CD14-positive monocyte (primary cell): ENCODE measurements around the gene TSR2. TPM values are rescaled to one million over a fixed set of nuclear protein-coding genes. Genes with fewer than 3 reads are reported as not detected.

Experiments
- DNase-seq, 3 donors: peaks; one replicate each; pipeline ENCODE4 v3.0.0-alpha.2; 2011 to 2022
- H2AFZ ChIP-seq: 2 replicates; pipeline ENCODE4 v1.6.0; 2012; ENCODE audit warnings: mild to moderate bottlenecking, low read depth, low read length, inconsistent platforms; ENCODE audit not compliant: insufficient read depth, poor library complexity, severe bottlenecking
- H3K27ac ChIP-seq, 2 donors: 1 replicate in 1 of 2; 2 replicates in 1 of 2; pipeline ENCODE4 v1.5.1; 2012 to 2013; ENCODE audit warnings: low read length in 2 of 2, control low read depth in 1 of 2, inconsistent platforms in 1 of 2, low read depth in 1 of 2, mild to moderate bottlenecking in 1 of 2
- H3K27me3 ChIP-seq, 2 donors: one replicate each; pipeline versions ENCODE4 v1.6.0 to v1.6.1; 2011 to 2013; ENCODE audit warnings: low read length in 2 of 2; ENCODE audit not compliant: control insufficient read depth in 2 of 2, insufficient read depth in 2 of 2
- H3K36me3 ChIP-seq, 2 donors: replicated peaks in 1 of 2; 1 replicate in 1 of 2; 2 replicates in 1 of 2; pipeline versions ENCODE4 v1.5.1 to v1.6.1; 2012 to 2013; ENCODE audit warnings: low read length in 2 of 2, control low read depth in 1 of 2, inconsistent platforms in 1 of 2, mild to moderate bottlenecking in 1 of 2; ENCODE audit not compliant: insufficient read depth in 2 of 2, control insufficient read depth in 1 of 2
- H3K4me1 ChIP-seq, 2 donors: 1 replicate in 1 of 2; 2 replicates in 1 of 2; pipeline versions ENCODE4 v1.5.1 to v1.6.1; 2012 to 2013; ENCODE audit warnings: low read length in 2 of 2, control low read depth in 1 of 2, inconsistent platforms in 1 of 2, mild to moderate bottlenecking in 1 of 2, moderate library complexity in 1 of 2; ENCODE audit not compliant: insufficient read depth in 2 of 2, control insufficient read depth in 1 of 2
- H3K4me2 ChIP-seq: replicated peaks from 2 replicates; pipeline ENCODE3; 2012; ENCODE audit warnings: low read length, moderate library complexity, mild to moderate bottlenecking; ENCODE audit not compliant: poor library complexity, severe bottlenecking; ENCODE audit errors: extremely low read depth
- H3K4me3 ChIP-seq, 3 experiments: fragments of 200-600 bp in 1 of 3; sonication (generic) in 1 of 3; replicated peaks in 1 of 3; 1 replicate in 2 of 3; 2 replicates in 1 of 3; pipeline ENCODE4 v1.5.1; 2011 to 2013; ENCODE audit warnings: low read length in 3 of 3, mild to moderate bottlenecking in 3 of 3, control low read depth in 2 of 3, low read depth in 2 of 3, inconsistent platforms in 1 of 3, moderate library complexity in 1 of 3
- H3K79me2 ChIP-seq: 2 replicates; pipeline ENCODE4 v1.6.0; 2012; ENCODE audit warnings: mild to moderate bottlenecking, control low read depth, inconsistent platforms, low read length, moderate library complexity; ENCODE audit not compliant: insufficient read depth
- H3K9ac ChIP-seq: 2 replicates; pipeline ENCODE4 v1.6.0; 2017; ENCODE audit warnings: low read length, mild to moderate bottlenecking; ENCODE audit not compliant: insufficient read depth, poor library complexity, severe bottlenecking
- H3K9me3 ChIP-seq, 2 donors: replicated peaks in 1 of 2; 1 replicate in 1 of 2; 2 replicates in 1 of 2; pipeline versions ENCODE4 v1.5.1 to v1.6.1; 2012 to 2013; ENCODE audit warnings: low read length in 2 of 2, control low read depth in 1 of 2; ENCODE audit not compliant: control insufficient read depth in 1 of 2, insufficient read depth in 1 of 2
- H4K20me1 ChIP-seq: 2 replicates; pipeline ENCODE4 v1.6.0; 2012; ENCODE audit warnings: mild to moderate bottlenecking, low read length, control low read depth, moderate library complexity; ENCODE audit not compliant: insufficient read depth
- H3K27ac Mint-ChIP-seq, 7 donors: one replicate each; pipeline ENCODE4 v1.8.0; 2020; ENCODE audit warnings: mild to moderate bottlenecking in 7 of 7, mixed read lengths in 7 of 7, moderate library complexity in 6 of 7, inconsistent platforms in 2 of 7
- H3K27me3 Mint-ChIP-seq, 3 donors: one replicate each; pipeline ENCODE4 v1.8.0; 2021 to 2022; ENCODE audit warnings: low read depth in 3 of 3, mild to moderate bottlenecking in 3 of 3, mixed read lengths in 3 of 3, moderate library complexity in 3 of 3, inconsistent platforms in 1 of 3
- H3K36me3 Mint-ChIP-seq, 2 donors: one replicate each; pipeline ENCODE4 v1.8.0; 2020; ENCODE audit warnings: mixed read lengths in 2 of 2, inconsistent platforms in 1 of 2, mild to moderate bottlenecking in 1 of 2
- H3K4me1 Mint-ChIP-seq: one replicate; pipeline ENCODE4 v1.8.0; 2020; ENCODE audit warnings: mild to moderate bottlenecking, mixed read lengths
- H3K4me3 Mint-ChIP-seq, 2 donors: one replicate each; pipeline ENCODE4 v1.8.0; 2020; ENCODE audit warnings: mild to moderate bottlenecking in 2 of 2, mixed read lengths in 2 of 2, moderate library complexity in 1 of 2
- H3K9me3 Mint-ChIP-seq, 7 donors: one replicate each; pipeline ENCODE4 v1.8.0; 2020 to 2022; ENCODE audit warnings: mixed read lengths in 7 of 7, mild to moderate bottlenecking in 6 of 7, moderate library complexity in 6 of 7, inconsistent platforms in 2 of 7
- CTCF ChIP-seq: fragments of 200-600 bp; IDR thresholded peaks from one replicate; pipeline ENCODE4 v1.8.0; 2022; ENCODE audit warnings: antibody characterized with exemption, mild to moderate bottlenecking
- WGBS: methylation state at CpG from one replicate; pipeline ENCODE4 v1.1.5; 2013; ENCODE audit warnings: missing lambda C conversion rate; ENCODE audit not compliant: insufficient coverage; 5-methylcytosine and 5-hydroxymethylcytosine counted together
- intact Hi-C, 2 donors: fragments of 100-400 bp; cut with micrococcal nuclease; formaldehyde crosslinking; loops; one replicate each; pipeline versions ENCODE4 v1.15.0 to v1.15.1; 2023
- polyA plus RNA-seq, 3 donors: library from polyadenylated mRNA; depleted of rRNA in 1 of 3; unstranded in 2 of 3; stranded (reverse) in 1 of 3; fragments of 300-500 nt in 2 of 3; fragments of >200 nt in 1 of 3; fragmentation: Illumina TruSeq in 2 of 3; gene quantifications; 1 replicate in 2 of 3; 2 replicates in 1 of 3; pipeline ENCODE4 v1.2.3, GENCODE V29; 2012 to 2021

TSR2 gene
- polyA plus RNA-seq, 3 donors = 11.8 to 18.0 (median 13.0) TPM

- no peaks in the 10 kb centered on the region for H3K79me2 ChIP-seq
- WGBS = no CpG with 5 or more reads among the region's 2 CpGs
- H4K20me1 ChIP-seq = no peaks in the 10 kb centered on the region
- no peaks in the 10 kb centered on the region for H3K9me3 ChIP-seq
- peaks cover 30 to 37% (median 31%) of the 10 kb centered on the region in 3 donors for H3K27me3 Mint-ChIP-seq
- DNase-seq = no peak
- H3K9me3 Mint-ChIP-seq = peaks cover 0 to 7% (median 0%) of the 10 kb centered on the region in 7 donors
- peaks cover 8% of the 10 kb centered on the region for H3K4me1 Mint-ChIP-seq
- no peak for TF ChIP-seq CTCF
- no peak overlapping the region for H3K9ac ChIP-seq
- H3K27me3 ChIP-seq = peaks cover 2 to 9% of the 10 kb centered on the region in 2 donors
- no peak overlapping the region for H3K27ac ChIP-seq
- no peak overlapping the region for H3K4me3 Mint-ChIP-seq
- H3K4me1 ChIP-seq = no peaks in the 10 kb centered on the region
- H3K36me3 Mint-ChIP-seq = no peaks in the 10 kb centered on the region
- H3K4me3 ChIP-seq = no peak overlapping the region
- intact Hi-C loops = no loop called here
- no peaks in the 10 kb centered on the region for H3K36me3 ChIP-seq
- no peak overlapping the region for H3K27ac Mint-ChIP-seq
- H3K4me2 ChIP-seq = no peak overlapping the region
- H2AFZ ChIP-seq = no peak overlapping the region
These were observed 23.2 kb upstream of the TSR2 start for GRCh38 chrX:54416965-54417364.

GRCh38 chrX:54419559-54420302 lies 20.5 kb upstream of the TSR2 start:
- no peak for DNase-seq
- no peak overlapping the region for H3K9ac ChIP-seq
- H3K4me1 Mint-ChIP-seq = peaks cover 5% of the 10 kb centered on the region
- peaks cover 2 to 9% of the 10 kb centered on the region in 2 donors for H3K27me3 ChIP-seq
- no peak for TF ChIP-seq CTCF
- no peak overlapping the region for H3K4me3 ChIP-seq
- no peaks in the 10 kb centered on the region for H3K36me3 ChIP-seq
- H3K9me3 Mint-ChIP-seq = peaks cover 0 to 5% (median 0%) of the 10 kb centered on the region in 7 donors
- no peak overlapping the region for H2AFZ ChIP-seq
- peak overlapping the region in 1 of 2 donors; percentile 1 for H3K4me3 Mint-ChIP-seq
- no peaks in the 10 kb centered on the region for H4K20me1 ChIP-seq
- no peak overlapping the region for H3K4me2 ChIP-seq
- no peaks in the 10 kb centered on the region for H3K36me3 Mint-ChIP-seq
- peaks cover 22 to 28% (median 27%) of the 10 kb centered on the region in 3 donors for H3K27me3 Mint-ChIP-seq
- intact Hi-C loops = no loop called here
- WGBS = no CpG with 5 or more reads among the region's 3 CpGs
- no peak overlapping the region for H3K27ac Mint-ChIP-seq
- no peaks in the 10 kb centered on the region for H3K4me1 ChIP-seq
- H3K27ac ChIP-seq = no peak overlapping the region
- H3K79me2 ChIP-seq = no peaks in the 10 kb centered on the region
- H3K9me3 ChIP-seq = no peaks in the 10 kb centered on the region
